H9 (cell line): ENCODE data around the gene MSL3B.
A peak's percentile ranks its signal among the peaks of the same experiment; 100 is the strongest.

Experiments
- DNase-seq: peaks from one replicate; pipeline ENCODE4 v3.0.0-alpha.2; 2017
- H2AFZ ChIP-seq: one replicate; pipeline ENCODE4 v1.6.1; 2013; ENCODE audit warnings: mild to moderate bottlenecking, low read length, control low read depth, moderate library complexity
- H2AK5ac ChIP-seq: 2 replicates; pipeline ENCODE4 v1.6.1; 2013; ENCODE audit warnings: low read length, control low read depth, mixed read lengths; ENCODE audit not compliant: insufficient read length
- H2BK120ac ChIP-seq: one replicate; pipeline ENCODE4 v1.6.1; 2013; ENCODE audit warnings: low read depth, mild to moderate bottlenecking, low read length, control low read depth, inconsistent platforms; ENCODE audit not compliant: poor library complexity, severe bottlenecking
- H2BK12ac ChIP-seq: 2 replicates; pipeline ENCODE4 v1.6.1; 2013; ENCODE audit warnings: low read length, control low read depth, mixed read lengths, low read depth; ENCODE audit not compliant: insufficient read length
- H2BK15ac ChIP-seq: 2 replicates; pipeline ENCODE4 v1.6.1; 2013; ENCODE audit warnings: low read depth, low read length, control low read depth
- H2BK20ac ChIP-seq: one replicate; pipeline ENCODE4 v1.6.1; 2013; ENCODE audit warnings: low read depth, mild to moderate bottlenecking, low read length, control low read depth, inconsistent platforms; ENCODE audit not compliant: poor library complexity, severe bottlenecking
- H2BK5ac ChIP-seq: 2 replicates; pipeline ENCODE4 v1.6.1; 2013; ENCODE audit warnings: low read length, control low read depth, mixed read lengths; ENCODE audit not compliant: insufficient read length
- H3K14ac ChIP-seq: 2 replicates; pipeline ENCODE4 v1.6.1; 2013; ENCODE audit warnings: low read length, control low read depth; ENCODE audit not compliant: insufficient read depth
- H3K18ac ChIP-seq: 2 replicates; pipeline ENCODE4 v1.6.1; 2013; ENCODE audit warnings: low read depth, mild to moderate bottlenecking, mixed read lengths, low read length, control low read depth; ENCODE audit not compliant: insufficient read length
- H3K23ac ChIP-seq: 2 replicates; pipeline ENCODE4 v1.6.1; 2013; ENCODE audit warnings: low read length, control low read depth, mixed read lengths, low read depth; ENCODE audit not compliant: insufficient read length
- H3K23me2 ChIP-seq: 2 replicates; pipeline ENCODE4 v1.6.1; 2013; ENCODE audit warnings: low read depth, mild to moderate bottlenecking, mixed read lengths, low read length, control low read depth; ENCODE audit not compliant: insufficient read length, poor library complexity, severe bottlenecking
- H3K27ac ChIP-seq: 2 replicates; pipeline ENCODE4 v1.5.1; 2013; ENCODE audit warnings: low read length, control low read depth, mixed read lengths, low read depth; ENCODE audit not compliant: insufficient read length
- H3K27me3 ChIP-seq: 2 replicates; pipeline ENCODE4 v1.6.1; 2013; ENCODE audit warnings: low read length, control low read depth, inconsistent platforms; ENCODE audit not compliant: insufficient read depth
- H3K4ac ChIP-seq: 2 replicates; pipeline ENCODE4 v1.6.1; 2013; ENCODE audit warnings: low read depth, mild to moderate bottlenecking, control low read depth, inconsistent platforms, low read length, moderate library complexity
- H3K4me1 ChIP-seq: 2 replicates; pipeline ENCODE4 v1.6.1; 2013; ENCODE audit warnings: low read length, control low read depth, inconsistent platforms; ENCODE audit not compliant: insufficient read depth
- H3K4me2 ChIP-seq: 2 replicates; pipeline ENCODE4 v1.6.1; 2013; ENCODE audit warnings: low read length, control low read depth, mixed read lengths; ENCODE audit not compliant: insufficient read length, insufficient read depth
- H3K56ac ChIP-seq: 2 replicates; pipeline ENCODE4 v1.6.1; 2013; ENCODE audit warnings: low read depth, mild to moderate bottlenecking, mixed read lengths, low read length, control low read depth; ENCODE audit not compliant: insufficient read length
- H3K79me1 ChIP-seq: 2 replicates; pipeline ENCODE4 v1.6.1; 2013; ENCODE audit warnings: low read depth, mild to moderate bottlenecking, moderate library complexity, low read length, control low read depth, inconsistent platforms; ENCODE audit not compliant: insufficient read depth, poor library complexity, severe bottlenecking
- H3K79me2 ChIP-seq: 2 replicates; pipeline ENCODE4 v1.6.1; 2013; ENCODE audit warnings: low read length, control low read depth, inconsistent platforms; ENCODE audit not compliant: insufficient read depth
- H3K9ac ChIP-seq: 2 replicates; pipeline ENCODE4 v1.6.1; 2013; ENCODE audit warnings: low read length, control low read depth, mixed read lengths; ENCODE audit not compliant: insufficient read length; ENCODE audit errors: extremely low read depth
- H3K9me3 ChIP-seq: one replicate; pipeline ENCODE4 v1.6.1; 2013; ENCODE audit warnings: low read depth, low read length, inconsistent platforms; ENCODE audit not compliant: control insufficient read depth
- H3T11ph ChIP-seq: one replicate; pipeline ENCODE4 v1.6.1; 2013; ENCODE audit warnings: mild to moderate bottlenecking, low read length, control low read depth, inconsistent platforms
- H4K20me1 ChIP-seq: one replicate; pipeline ENCODE4 v1.6.1; 2013; ENCODE audit not compliant: control insufficient read depth, insufficient read length, insufficient read depth
- H4K5ac ChIP-seq: 2 replicates; pipeline ENCODE4 v1.6.1; 2013; ENCODE audit warnings: low read depth, mild to moderate bottlenecking, mixed read lengths, low read length, control low read depth; ENCODE audit not compliant: insufficient read length
- H4K8ac ChIP-seq: replicated peaks from 2 replicates; pipeline ENCODE4 v1.6.1; 2013; ENCODE audit warnings: low read length, control low read depth, mixed read lengths, low read depth; ENCODE audit not compliant: insufficient read length
- H4K91ac ChIP-seq: 2 replicates; pipeline ENCODE4 v1.6.1; 2013; ENCODE audit warnings: low read depth, mild to moderate bottlenecking, moderate library complexity, mixed read lengths, low read length, control low read depth; ENCODE audit not compliant: insufficient read length
- H3K27ac Mint-ChIP-seq, 3 experiments: 2 replicates in 2 of 3; 3 replicates in 1 of 3; pipeline ENCODE4 v1.8.0; 2020 to 2021; ENCODE audit warnings: mixed read lengths in 3 of 3, mild to moderate bottlenecking in 1 of 3, moderate library complexity in 1 of 3
- H3K27me3 Mint-ChIP-seq: 2 replicates; pipeline ENCODE4 v1.8.0; 2021; ENCODE audit warnings: low read depth, mild to moderate bottlenecking, moderate library complexity, mixed read lengths
- H3K36me3 Mint-ChIP-seq, 3 experiments: 2 replicates in 2 of 3; 3 replicates in 1 of 3; pipeline ENCODE4 v1.8.0; 2020 to 2021; ENCODE audit warnings: low read depth in 3 of 3, mixed read lengths in 3 of 3; ENCODE audit not compliant: insufficient read depth in 1 of 3
- H3K4me1 Mint-ChIP-seq, 2 experiments: 2 replicates each; pipeline ENCODE4 v1.8.0; 2020; ENCODE audit warnings: mixed read lengths in 2 of 2
- H3K4me3 Mint-ChIP-seq, 2 experiments: 2 replicates in 1 of 2; 3 replicates in 1 of 2; pipeline ENCODE4 v1.8.0; 2020 to 2021; ENCODE audit warnings: mild to moderate bottlenecking in 2 of 2, mixed read lengths in 2 of 2, moderate library complexity in 1 of 2
- H3K9me3 Mint-ChIP-seq, 2 experiments: 2 replicates in 1 of 2; 3 replicates in 1 of 2; pipeline ENCODE4 v1.8.0; 2020; ENCODE audit warnings: mild to moderate bottlenecking in 2 of 2, mixed read lengths in 2 of 2, moderate library complexity in 1 of 2
- CTCF ChIP-seq: fragments of 200-600 bp; sonication (generic); conservative IDR thresholded peaks from 3 replicates; pipeline ENCODE4 v1.8.0; 2021; ENCODE audit warnings: antibody characterized with exemption, mild to moderate bottlenecking
- WGBS: extraction: QIAGEN DNeasy Blood & Tissue Kit; methylation state at CpG from one replicate; pipeline ENCODE4 v1.1.7; 2013; ENCODE audit warnings: missing lambda C conversion rate, low lambda C conversion rate, mixed read lengths; ENCODE audit not compliant: insufficient read length; ENCODE audit errors: extremely low coverage; 5-methylcytosine and 5-hydroxymethylcytosine counted together

Gene MSL3B

DNA sequence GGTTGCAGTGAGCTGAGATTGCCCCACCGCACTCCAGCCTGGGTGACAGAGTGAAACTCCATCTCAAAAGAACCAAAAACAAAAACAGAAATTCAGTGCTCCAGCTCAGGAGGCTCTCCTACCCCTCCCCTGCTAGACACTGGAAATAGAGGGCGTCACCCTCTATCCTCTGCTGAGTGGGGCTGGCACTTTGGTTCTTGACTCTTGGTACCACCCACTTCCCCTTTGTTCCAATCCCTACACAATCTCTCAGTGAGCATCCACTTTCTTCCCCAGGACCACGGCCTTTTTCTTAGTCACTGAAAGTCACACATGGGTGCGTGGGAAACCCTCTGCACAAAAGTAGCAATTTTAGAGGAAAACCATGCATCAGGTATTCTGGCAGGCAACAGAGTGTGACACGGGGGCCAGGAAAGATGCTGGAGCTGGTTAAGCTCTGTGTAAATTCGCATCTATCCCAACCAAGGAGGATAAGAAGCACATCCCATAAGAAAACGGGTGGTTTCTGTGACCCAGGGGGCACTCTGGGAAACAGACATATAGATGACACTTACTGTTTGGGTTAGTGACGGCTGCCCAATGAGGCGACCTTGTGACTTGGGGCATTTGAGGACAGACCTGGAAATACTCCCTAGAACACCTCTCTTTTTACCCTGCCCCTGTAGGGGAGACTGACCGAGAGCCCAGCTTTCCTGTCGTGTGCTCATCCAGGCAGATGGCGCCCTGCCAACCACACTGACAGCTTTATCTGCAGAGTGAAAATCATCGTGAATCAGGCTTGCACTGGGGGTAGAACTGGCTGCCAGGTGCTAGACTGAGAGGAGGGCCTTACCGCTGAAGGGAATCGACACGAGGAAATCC, 21.6 kb downstream of the MSL3B start:
- Histone ChIP-seq H3K23ac (no peak overlapping the region), H3K27me3 (no peaks in the 10 kb centered on the region), H4K8ac (no peak overlapping the region), H3K4me1 (no peaks in the 10 kb centered on the region), H3K23me2 (no peaks in the 10 kb centered on the region), H2BK5ac (no peak overlapping the region), H3K9me3 (no peaks in the 10 kb centered on the region), H3K14ac (no peak overlapping the region), H3K18ac (no peak overlapping the region), H3K4ac (no peak overlapping the region), H2AFZ (no peak overlapping the region), H2AK5ac (no peak overlapping the region), H4K5ac (no peak overlapping the region), H4K20me1 (no peaks in the 10 kb centered on the region), H3K9ac (no peak overlapping the region), H2BK20ac (no peak overlapping the region), H2BK12ac (no peak overlapping the region), H2BK120ac (no peak overlapping the region), H3T11ph (no peak overlapping the region), H3K4me2 (no peak overlapping the region), H3K56ac (no peak overlapping the region), H3K79me2 (peaks cover 12% of the 10 kb centered on the region; the same call in 1 of the 2 replicates), H3K79me1 (peaks cover 3% of the 10 kb centered on the region), H4K91ac (no peak overlapping the region), H2BK15ac (no peak overlapping the region), H3K27ac (no peak overlapping the region)
- Mint-ChIP-seq H3K9me3 (no peaks in the 10 kb centered on the region), H3K27ac (peak overlapping the region in 1 of 3 experiments; percentile 7; a peak in 2 of 7 replicates), H3K27me3 (no peaks in the 10 kb centered on the region), H3K4me3 (no peak overlapping the region), H3K36me3 (peaks cover 72 to 98% (median 95%) of the 10 kb centered on the region in 3 experiments), H3K4me1 (peaks cover 0 to 4% of the 10 kb centered on the region in 2 experiments; a peak in 2 of 4 replicates)
- no peak for TF ChIP-seq CTCF
- no peak for DNase-seq
- WGBS, result no CpG with 5 or more reads among the region's 16 CpGs
